ENCODE results near the gene TMEM132C.

Gene TMEM132C

GRCh38 chr12:128521981-128522380 lies 255.0 kb downstream of the TMEM132C start:
- Histone ChIP-seq H4K20me1 (no peaks in the 10 kb centered on the region; a peak in 1 of 22 replicates), H3K36me3 (no peaks in the 10 kb centered on the region), H3K4me1 (peaks cover 0 to 23% (median 0%) of the 10 kb centered on the region in 10 experiments; a peak in 6 of 20 replicates), H3K27ac (peak overlapping the region in 1 of 11 experiments; percentile 15; a peak in 1 of 22 replicates), H3K9me3 (replicated peaks in 1 of 11) (peaks cover 0 to 13% (median 0%) of the 10 kb centered on the region in 11 experiments; a peak in 5 of 22 replicates), H3K4me2 (peak overlapping the region in 4 of 11 experiments; percentile 6 to 43 (median 22); a peak in 3 of 22 replicates), H3K4me3 (no peak overlapping the region), H3K9ac (no peak overlapping the region), H3K27me3 (no peaks in the 10 kb centered on the region)
- no peak for TF ChIP-seq Cebpa-rat (IDR thresholded peaks at IDR 0.05)

GRCh38 chr12:128524439-128524838 lies 257.5 kb downstream of the TMEM132C start:
- Histone ChIP-seq H3K9me3 (replicated peaks in 1 of 11) (peaks cover 0 to 13% (median 0%) of the 10 kb centered on the region in 11 experiments; a peak in 5 of 22 replicates), H3K4me1 (peaks cover 0 to 23% (median 0%) of the 10 kb centered on the region in 10 experiments; a peak in 6 of 20 replicates), H4K20me1 (no peaks in the 10 kb centered on the region; a peak in 1 of 22 replicates), H3K36me3 (no peaks in the 10 kb centered on the region), H3K4me2 (no peak overlapping the region), H3K27me3 (no peaks in the 10 kb centered on the region), H3K27ac (no peak overlapping the region), H3K4me3 (no peak overlapping the region), H3K9ac (no peak overlapping the region)
- no peak for TF ChIP-seq Cebpa-rat (IDR thresholded peaks at IDR 0.05)

- no peaks in the 10 kb centered on the region; a peak in 1 of 22 replicates for H4K20me1 ChIP-seq
- H3K4me3 ChIP-seq, result no peak overlapping the region
- H3K4me2 ChIP-seq, result no peak overlapping the region
- no peak overlapping the region for H3K27ac ChIP-seq
- peaks cover 0 to 3% (median 0%) of the 10 kb centered on the region in 11 experiments; a peak in 4 of 22 replicates for H3K9me3 ChIP-seq (replicated peaks in 1 of 11)
- peaks cover 10 to 21% (median 15%) of the 10 kb centered on the region in 10 experiments for H3K4me1 ChIP-seq
- TF ChIP-seq Cebpa-rat (IDR thresholded peaks at IDR 0.05), result no peak
- H3K9ac ChIP-seq, result no peak overlapping the region
- no peaks in the 10 kb centered on the region for H3K27me3 ChIP-seq
- H3K36me3 ChIP-seq, result no peaks in the 10 kb centered on the region
Measured at GRCh38 chr12:128531170-128531569, 264.2 kb downstream of the TMEM132C start.

GRCh38 chr12:128534906-128535305 lies 267.9 kb downstream of the TMEM132C start:
- H3K4me1 ChIP-seq, result peaks cover 10 to 21% (median 15%) of the 10 kb centered on the region in 10 experiments
- H3K36me3 ChIP-seq, result no peaks in the 10 kb centered on the region
- peak overlapping the region; percentile 34 to 74 (median 60); a peak in 21 of 22 replicates for H3K4me2 ChIP-seq
- no peak overlapping the region for H3K9ac ChIP-seq
- no peak; a peak in 1 of 22 replicates for TF ChIP-seq Cebpa-rat (IDR thresholded peaks at IDR 0.05)
- H3K27ac ChIP-seq, result peak overlapping the region in 1 of 11 experiments; percentile 44; a peak in 1 of 22 replicates
- no peaks in the 10 kb centered on the region for H3K27me3 ChIP-seq
- H3K9me3 ChIP-seq (replicated peaks in 1 of 11), result peaks cover 6 to 23% (median 16%) of the 10 kb centered on the region in 11 experiments; a peak in 15 of 22 replicates
- no peak overlapping the region for H3K4me3 ChIP-seq
- no peaks in the 10 kb centered on the region for H4K20me1 ChIP-seq

- Histone ChIP-seq H3K27me3 (no peaks in the 10 kb centered on the region), H4K20me1 (no peaks in the 10 kb centered on the region), H3K4me2 (no peak overlapping the region), H3K9me3 (replicated peaks in 1 of 11) (peaks cover 6 to 23% (median 16%) of the 10 kb centered on the region in 11 experiments; a peak in 15 of 22 replicates), H3K9ac (no peak overlapping the region), H3K36me3 (no peaks in the 10 kb centered on the region), H3K4me3 (no peak overlapping the region), H3K4me1 (peaks cover 10 to 21% (median 15%) of the 10 kb centered on the region in 10 experiments), H3K27ac (no peak overlapping the region)
- no peak for TF ChIP-seq Cebpa-rat (IDR thresholded peaks at IDR 0.05)
Measured at GRCh38 chr12:128536810-128537209, 269.8 kb downstream of the TMEM132C start.

GRCh38 chr12:128537668-128538067 lies 270.7 kb downstream of the TMEM132C start:
- Histone ChIP-seq H4K20me1 (no peaks in the 10 kb centered on the region), H3K9me3 (replicated peaks in 1 of 11) (peaks cover 6 to 23% (median 16%) of the 10 kb centered on the region in 11 experiments; a peak in 15 of 22 replicates), H3K36me3 (no peaks in the 10 kb centered on the region), H3K27ac (no peak overlapping the region), H3K4me1 (peaks cover 10 to 21% (median 15%) of the 10 kb centered on the region in 10 experiments), H3K4me2 (no peak overlapping the region), H3K4me3 (no peak overlapping the region), H3K27me3 (no peaks in the 10 kb centered on the region), H3K9ac (no peak overlapping the region)
- TF ChIP-seq Cebpa-rat (IDR thresholded peaks at IDR 0.05), result no peak

- no peak overlapping the region for H3K27ac ChIP-seq
- H3K9ac ChIP-seq, result no peak overlapping the region
- H3K4me1 ChIP-seq, result no peaks in the 10 kb centered on the region
- H3K4me3 ChIP-seq, result no peak overlapping the region
- H3K36me3 ChIP-seq, result no peaks in the 10 kb centered on the region
- H3K9me3 ChIP-seq (replicated peaks in 1 of 11), result peaks cover 0 to 4% (median 1%) of the 10 kb centered on the region in 11 experiments; a peak in 5 of 22 replicates
- H4K20me1 ChIP-seq, result no peaks in the 10 kb centered on the region
- no peak overlapping the region for H3K4me2 ChIP-seq
- no peaks in the 10 kb centered on the region for H3K27me3 ChIP-seq
- TF ChIP-seq Cebpa-rat (IDR thresholded peaks at IDR 0.05), result no peak
Measured at GRCh38 chr12:128542844-128543243, 275.9 kb downstream of the TMEM132C start.

GRCh38 chr12:128543460-128543859 lies 276.5 kb downstream of the TMEM132C start:
- Histone ChIP-seq H3K36me3 (no peaks in the 10 kb centered on the region), H3K4me3 (no peak overlapping the region), H3K27ac (no peak overlapping the region), H3K9ac (no peak overlapping the region), H3K27me3 (no peaks in the 10 kb centered on the region), H3K9me3 (replicated peaks in 1 of 11) (no peaks in the 10 kb centered on the region), H3K4me1 (no peaks in the 10 kb centered on the region), H3K4me2 (no peak overlapping the region), H4K20me1 (no peaks in the 10 kb centered on the region)
- no peak for TF ChIP-seq Cebpa-rat (IDR thresholded peaks at IDR 0.05)

GRCh38 chr12:128543971-128544370 lies 277.0 kb downstream of the TMEM132C start:
- H4K20me1 ChIP-seq, result no peaks in the 10 kb centered on the region
- no peak overlapping the region for H3K4me3 ChIP-seq
- no peak for TF ChIP-seq Cebpa-rat (IDR thresholded peaks at IDR 0.05)
- H3K27me3 ChIP-seq, result no peaks in the 10 kb centered on the region
- H3K36me3 ChIP-seq, result no peaks in the 10 kb centered on the region
- no peak overlapping the region for H3K9ac ChIP-seq
- no peak overlapping the region for H3K27ac ChIP-seq
- H3K9me3 ChIP-seq (replicated peaks in 1 of 11), result no peaks in the 10 kb centered on the region
- no peaks in the 10 kb centered on the region for H3K4me1 ChIP-seq
- H3K4me2 ChIP-seq, result no peak overlapping the region

- no peaks in the 10 kb centered on the region for H3K36me3 ChIP-seq
- H3K9me3 ChIP-seq (replicated peaks in 1 of 11), result no peaks in the 10 kb centered on the region
- H3K4me3 ChIP-seq, result no peak overlapping the region
- no peaks in the 10 kb centered on the region for H4K20me1 ChIP-seq
- no peak for TF ChIP-seq Cebpa-rat (IDR thresholded peaks at IDR 0.05)
- H3K4me2 ChIP-seq, result no peak overlapping the region
- no peaks in the 10 kb centered on the region for H3K27me3 ChIP-seq
- peaks cover 0 to 13% (median 6%) of the 10 kb centered on the region in 10 experiments; a peak in 8 of 20 replicates for H3K4me1 ChIP-seq
- no peak overlapping the region for H3K9ac ChIP-seq
- H3K27ac ChIP-seq, result no peak overlapping the region
Measured at GRCh38 chr12:128548949-128549348, 282.0 kb downstream of the TMEM132C start.
